H9 (cell line): ENCODE measurements around the gene MALAT1. TPM values are rescaled to one million over a fixed set of nuclear protein-coding genes. Genes with fewer than 3 reads are reported as not detected.

Experiments used
- DNase-seq: peaks from one replicate; pipeline ENCODE4 v3.0.0-alpha.2; 2017
- H2AFZ ChIP-seq: one replicate; pipeline ENCODE4 v1.6.1; 2013; ENCODE audit warnings: mild to moderate bottlenecking, low read length, control low read depth, moderate library complexity
- H2AK5ac ChIP-seq: 2 replicates; pipeline ENCODE4 v1.6.1; 2013; ENCODE audit warnings: low read length, control low read depth, mixed read lengths; ENCODE audit not compliant: insufficient read length
- H2BK120ac ChIP-seq: one replicate; pipeline ENCODE4 v1.6.1; 2013; ENCODE audit warnings: low read depth, mild to moderate bottlenecking, low read length, control low read depth, inconsistent platforms; ENCODE audit not compliant: poor library complexity, severe bottlenecking
- H2BK12ac ChIP-seq: 2 replicates; pipeline ENCODE4 v1.6.1; 2013; ENCODE audit warnings: low read length, control low read depth, mixed read lengths, low read depth; ENCODE audit not compliant: insufficient read length
- H2BK15ac ChIP-seq: 2 replicates; pipeline ENCODE4 v1.6.1; 2013; ENCODE audit warnings: low read depth, low read length, control low read depth
- H2BK20ac ChIP-seq: one replicate; pipeline ENCODE4 v1.6.1; 2013; ENCODE audit warnings: low read depth, mild to moderate bottlenecking, low read length, control low read depth, inconsistent platforms; ENCODE audit not compliant: poor library complexity, severe bottlenecking
- H2BK5ac ChIP-seq: 2 replicates; pipeline ENCODE4 v1.6.1; 2013; ENCODE audit warnings: low read length, control low read depth, mixed read lengths; ENCODE audit not compliant: insufficient read length
- H3K14ac ChIP-seq: 2 replicates; pipeline ENCODE4 v1.6.1; 2013; ENCODE audit warnings: low read length, control low read depth; ENCODE audit not compliant: insufficient read depth
- H3K18ac ChIP-seq: 2 replicates; pipeline ENCODE4 v1.6.1; 2013; ENCODE audit warnings: low read depth, mild to moderate bottlenecking, mixed read lengths, low read length, control low read depth; ENCODE audit not compliant: insufficient read length
- H3K23ac ChIP-seq: 2 replicates; pipeline ENCODE4 v1.6.1; 2013; ENCODE audit warnings: low read length, control low read depth, mixed read lengths, low read depth; ENCODE audit not compliant: insufficient read length
- H3K23me2 ChIP-seq: 2 replicates; pipeline ENCODE4 v1.6.1; 2013; ENCODE audit warnings: low read depth, mild to moderate bottlenecking, mixed read lengths, low read length, control low read depth; ENCODE audit not compliant: insufficient read length, poor library complexity, severe bottlenecking
- H3K27ac ChIP-seq: 2 replicates; pipeline ENCODE4 v1.5.1; 2013; ENCODE audit warnings: low read length, control low read depth, mixed read lengths, low read depth; ENCODE audit not compliant: insufficient read length
- H3K27me3 ChIP-seq: 2 replicates; pipeline ENCODE4 v1.6.1; 2013; ENCODE audit warnings: low read length, control low read depth, inconsistent platforms; ENCODE audit not compliant: insufficient read depth
- H3K4ac ChIP-seq: 2 replicates; pipeline ENCODE4 v1.6.1; 2013; ENCODE audit warnings: low read depth, mild to moderate bottlenecking, control low read depth, inconsistent platforms, low read length, moderate library complexity
- H3K4me1 ChIP-seq: 2 replicates; pipeline ENCODE4 v1.6.1; 2013; ENCODE audit warnings: low read length, control low read depth, inconsistent platforms; ENCODE audit not compliant: insufficient read depth
- H3K4me2 ChIP-seq: 2 replicates; pipeline ENCODE4 v1.6.1; 2013; ENCODE audit warnings: low read length, control low read depth, mixed read lengths; ENCODE audit not compliant: insufficient read length, insufficient read depth
- H3K56ac ChIP-seq: 2 replicates; pipeline ENCODE4 v1.6.1; 2013; ENCODE audit warnings: low read depth, mild to moderate bottlenecking, mixed read lengths, low read length, control low read depth; ENCODE audit not compliant: insufficient read length
- H3K79me1 ChIP-seq: 2 replicates; pipeline ENCODE4 v1.6.1; 2013; ENCODE audit warnings: low read depth, mild to moderate bottlenecking, moderate library complexity, low read length, control low read depth, inconsistent platforms; ENCODE audit not compliant: insufficient read depth, poor library complexity, severe bottlenecking
- H3K79me2 ChIP-seq: 2 replicates; pipeline ENCODE4 v1.6.1; 2013; ENCODE audit warnings: low read length, control low read depth, inconsistent platforms; ENCODE audit not compliant: insufficient read depth
- H3K9ac ChIP-seq: 2 replicates; pipeline ENCODE4 v1.6.1; 2013; ENCODE audit warnings: low read length, control low read depth, mixed read lengths; ENCODE audit not compliant: insufficient read length; ENCODE audit errors: extremely low read depth
- H3K9me3 ChIP-seq: one replicate; pipeline ENCODE4 v1.6.1; 2013; ENCODE audit warnings: low read depth, low read length, inconsistent platforms; ENCODE audit not compliant: control insufficient read depth
- H3T11ph ChIP-seq: one replicate; pipeline ENCODE4 v1.6.1; 2013; ENCODE audit warnings: mild to moderate bottlenecking, low read length, control low read depth, inconsistent platforms
- H4K20me1 ChIP-seq: one replicate; pipeline ENCODE4 v1.6.1; 2013; ENCODE audit not compliant: control insufficient read depth, insufficient read length, insufficient read depth
- H4K5ac ChIP-seq: 2 replicates; pipeline ENCODE4 v1.6.1; 2013; ENCODE audit warnings: low read depth, mild to moderate bottlenecking, mixed read lengths, low read length, control low read depth; ENCODE audit not compliant: insufficient read length
- H4K8ac ChIP-seq: replicated peaks from 2 replicates; pipeline ENCODE4 v1.6.1; 2013; ENCODE audit warnings: low read length, control low read depth, mixed read lengths, low read depth; ENCODE audit not compliant: insufficient read length
- H4K91ac ChIP-seq: 2 replicates; pipeline ENCODE4 v1.6.1; 2013; ENCODE audit warnings: low read depth, mild to moderate bottlenecking, moderate library complexity, mixed read lengths, low read length, control low read depth; ENCODE audit not compliant: insufficient read length
- H3K27ac Mint-ChIP-seq, 3 experiments: 2 replicates in 2 of 3; 3 replicates in 1 of 3; pipeline ENCODE4 v1.8.0; 2020 to 2021; ENCODE audit warnings: mixed read lengths in 3 of 3, mild to moderate bottlenecking in 1 of 3, moderate library complexity in 1 of 3
- H3K27me3 Mint-ChIP-seq: 2 replicates; pipeline ENCODE4 v1.8.0; 2021; ENCODE audit warnings: low read depth, mild to moderate bottlenecking, moderate library complexity, mixed read lengths
- H3K36me3 Mint-ChIP-seq, 3 experiments: 2 replicates in 2 of 3; 3 replicates in 1 of 3; pipeline ENCODE4 v1.8.0; 2020 to 2021; ENCODE audit warnings: low read depth in 3 of 3, mixed read lengths in 3 of 3; ENCODE audit not compliant: insufficient read depth in 1 of 3
- H3K4me1 Mint-ChIP-seq, 2 experiments: 2 replicates each; pipeline ENCODE4 v1.8.0; 2020; ENCODE audit warnings: mixed read lengths in 2 of 2
- H3K4me3 Mint-ChIP-seq, 2 experiments: 2 replicates in 1 of 2; 3 replicates in 1 of 2; pipeline ENCODE4 v1.8.0; 2020 to 2021; ENCODE audit warnings: mild to moderate bottlenecking in 2 of 2, mixed read lengths in 2 of 2, moderate library complexity in 1 of 2
- H3K9me3 Mint-ChIP-seq, 2 experiments: 2 replicates in 1 of 2; 3 replicates in 1 of 2; pipeline ENCODE4 v1.8.0; 2020; ENCODE audit warnings: mild to moderate bottlenecking in 2 of 2, mixed read lengths in 2 of 2, moderate library complexity in 1 of 2
- CTCF ChIP-seq: fragments of 200-600 bp; sonication (generic); conservative IDR thresholded peaks from 3 replicates; pipeline ENCODE4 v1.8.0; 2021; ENCODE audit warnings: antibody characterized with exemption, mild to moderate bottlenecking
- WGBS: extraction: QIAGEN DNeasy Blood & Tissue Kit; methylation state at CpG from one replicate; pipeline ENCODE4 v1.1.7; 2013; ENCODE audit warnings: missing lambda C conversion rate, low lambda C conversion rate, mixed read lengths; ENCODE audit not compliant: insufficient read length; ENCODE audit errors: extremely low coverage; 5-methylcytosine and 5-hydroxymethylcytosine counted together
- total RNA-seq: library from RNA; stranded (reverse); gene quantifications from 2 replicates; pipeline ENCODE4 v1.2.1, GENCODE V29; 2021

Gene MALAT1
- total RNA-seq, 1 experiment from 2014 or later: 1,934 TPM

- H3K4me3 Mint-ChIP-seq: no peak overlapping the region; a peak in 1 of 5 replicates
- H3K4me1 Mint-ChIP-seq: peaks cover 79 to 82% of the 10 kb centered on the region in 2 experiments
- Histone ChIP-seq H3K79me2 (no peaks in the 10 kb centered on the region), H2BK20ac (no peak overlapping the region), H3K27me3 (no peaks in the 10 kb centered on the region), H2BK5ac (no peak overlapping the region), H4K91ac (no peak overlapping the region), H3K4me1 (peaks cover 34% of the 10 kb centered on the region; the same call in 1 of the 2 replicates), H2AFZ (no peak overlapping the region), H3K9me3 (no peaks in the 10 kb centered on the region), H3K4ac (no peak overlapping the region), H3K4me2 (no peak overlapping the region), H3K23me2 (peaks cover 10% of the 10 kb centered on the region), H4K8ac (no peak overlapping the region), H2BK12ac (no peak overlapping the region), H3K27ac (no peak overlapping the region), H2BK120ac (no peak overlapping the region), H4K20me1 (no peaks in the 10 kb centered on the region), H3K14ac (no peak overlapping the region), H4K5ac (no peak overlapping the region), H3K18ac (no peak overlapping the region), H3K9ac (no peak overlapping the region), H3T11ph (no peak overlapping the region), H3K56ac (no peak overlapping the region), H3K79me1 (no peaks in the 10 kb centered on the region), H2AK5ac (no peak overlapping the region), H2BK15ac (no peak overlapping the region), H3K23ac (no peak overlapping the region)
- TF ChIP-seq CTCF: no peak
- no peak for DNase-seq
- H3K27me3 Mint-ChIP-seq: peaks cover 2% of the 10 kb centered on the region; the same call in 1 of the 2 replicates
- WGBS: no CpG with 5 or more reads among the region's 3 CpGs
- H3K36me3 Mint-ChIP-seq: no peaks in the 10 kb centered on the region; a peak in 1 of 7 replicates
- peak overlapping the region in 2 of 3 experiments; percentile 67 to 95; a peak in 3 of 7 replicates for H3K27ac Mint-ChIP-seq
- H3K9me3 Mint-ChIP-seq: no peaks in the 10 kb centered on the region; a peak in 1 of 5 replicates
Measured at GRCh38 chr11:65491163-65491465, 7.7 kb upstream of the MALAT1 start.
